HepG2 (cell line): ENCODE measurements around the gene BZW1.

Source experiments
- ATF3 ChIP-seq: sonication (generic); formaldehyde crosslinking; IDR thresholded peaks from 2 replicates; pipeline ENCODE4 v1.4.0; 2020; ENCODE audit warnings: missing genetic modification reagents
- BRCA1 ChIP-seq: sonication (generic); formaldehyde crosslinking; IDR thresholded peaks from 2 replicates; pipeline ENCODE4 v1.4.0; 2020; ENCODE audit warnings: missing genetic modification reagents
- CTCF ChIP-seq: sonication (generic); formaldehyde crosslinking; IDR thresholded peaks from 2 replicates; pipeline ENCODE4 v1.5.0; 2020; ENCODE audit warnings: mild to moderate bottlenecking, missing genetic modification reagents, moderate library complexity
- EP300 ChIP-seq, 3 experiments: sonication (generic) in 1 of 3; formaldehyde crosslinking in 1 of 3; IDR thresholded peaks; 2 replicates each; pipeline versions ENCODE4 v1.5.1 to v1.6.1; 2011 to 2020; ENCODE audit warnings: low read depth in 2 of 3, low read length in 2 of 3, borderline replicate concordance in 1 of 3, improper control_type of control experiment in 1 of 3, mild to moderate bottlenecking in 1 of 3, missing genetic modification reagents in 1 of 3, moderate library complexity in 1 of 3
- KDM1A ChIP-seq: IDR thresholded peaks from 2 replicates; pipeline ENCODE4 v1.6.1; 2016; ENCODE audit warnings: missing compliant biosample characterization
- MAX ChIP-seq: IDR thresholded peaks from 2 replicates; pipeline ENCODE4 v1.6.1; 2012; ENCODE audit warnings: inconsistent platforms
- MED1 ChIP-seq: sonication (generic); formaldehyde crosslinking; IDR thresholded peaks from 2 replicates; pipeline ENCODE4 v1.4.0; 2020; ENCODE audit warnings: missing genetic modification reagents
- MTA3 ChIP-seq: sonication (generic); formaldehyde crosslinking; IDR thresholded peaks from 2 replicates; pipeline ENCODE4 v1.4.0; 2020; ENCODE audit warnings: missing genetic modification reagents
- ZBTB34 ChIP-seq: sonication (generic); formaldehyde crosslinking; IDR thresholded peaks from 2 replicates; pipeline ENCODE4 v1.8.0; 2022; ENCODE audit warnings: mild to moderate bottlenecking, missing genetic modification reagents
- ZBTB43 ChIP-seq: sonication (generic); formaldehyde crosslinking; conservative IDR thresholded peaks from 2 replicates; pipeline ENCODE4 v1.4.0; 2020; ENCODE audit warnings: missing genetic modification reagents
- ZHX1 ChIP-seq: sonication (generic); formaldehyde crosslinking; IDR thresholded peaks from 2 replicates; pipeline ENCODE4 v1.8.1; 2022; ENCODE audit warnings: low read depth, mild to moderate bottlenecking, missing genetic modification reagents
- ZNF563 ChIP-seq: sonication (generic); formaldehyde crosslinking; IDR thresholded peaks from 2 replicates; pipeline ENCODE4 v1.8.0; 2022; ENCODE audit warnings: mild to moderate bottlenecking, moderate library complexity, missing genetic modification reagents

- TF ChIP-seq EP300 (IDR thresholded peaks at IDR 0.05; ENCODE audit: low read depth in 2 of 2, low read length in 2 of 2) (no peak), EP300 (CRISPR knock-in tag; IDR thresholded peaks at IDR 0.05; ENCODE audit: borderline replicate concordance) (no peak), CTCF (no peak), ATF3 (no peak), BRCA1 (CRISPR knock-in tag) (no peak), KDM1A (no peak), ZBTB43 (CRISPR knock-in tag) (no peak), MTA3 (no peak), ZBTB34 (CRISPR knock-in tag) (no peak), MED1 (CRISPR knock-in tag) (no peak), ZHX1 (no peak), ZNF563 (CRISPR knock-in tag) (no peak), MAX (no peak)
These were observed 49.6 kb upstream of the BZW1 start for GRCh38 chr2:200762127-200762526.
